Endothelial cell of umbilical vein (primary cell): ENCODE results near the gene TMEM270. TPM values are rescaled to one million over a fixed set of nuclear protein-coding genes. Genes with fewer than 3 reads are reported as not detected.

ENCODE experiments used
- BruUV-seq: library from RNA; stranded (reverse); fragments of 400-500 nt; replicated peaks from 2 replicates; lab custom pipeline; 2021; lab: Mats Ljungman, UMichigan
- CTCF ChIA-PET: fragments of 300-600, 350-600 bp; sonication (Branson Sonifier 250); formaldehyde crosslinking; loops from one replicate; lab custom pipeline; 2021; ENCODE audit warnings: antibody characterized with exemption, inconsistent platforms; lab: Charles Lee
- POLR2A ChIA-PET: fragments of 300-600, 350-600 bp; sonication (Branson Sonifier 250); formaldehyde crosslinking; loops from one replicate; lab custom pipeline; 2021; ENCODE audit warnings: antibody characterized with exemption, inconsistent platforms; lab: Charles Lee
- DNase-seq: peaks from one replicate; pipeline ENCODE4 v3.0.0-alpha.2; 2011; ENCODE audit warnings: low read depth, low spot score
- FAIRE-seq: peaks from 2 replicates; lab custom pipeline; 2011; peaks lifted over from hg19 to GRCh38; lab: Jason Lieb, UNC
- H2AFZ ChIP-seq: 2 replicates; pipeline ENCODE4 v1.6.0; 2012; ENCODE audit warnings: low read depth, low read length, control low read depth, inconsistent platforms
- H3K27ac ChIP-seq: 2 replicates; pipeline ENCODE4 v1.5.1; 2011; ENCODE audit warnings: low read depth, mild to moderate bottlenecking, control low read depth, low read length, moderate library complexity; ENCODE audit not compliant: insufficient read depth
- H3K27me3 ChIP-seq, 2 experiments: 2 replicates each; pipeline versions ENCODE4 v1.6.0 to v1.6.1; 2011; ENCODE audit warnings: low read length in 2 of 2, mixed read lengths in 1 of 2; ENCODE audit not compliant: control insufficient read depth in 2 of 2, insufficient read depth in 2 of 2
- H3K36me3 ChIP-seq, 2 experiments: 2 replicates in 1 of 2; 3 replicates in 1 of 2; pipeline ENCODE4 v1.5.1; 2011; ENCODE audit warnings: low read length in 2 of 2, mild to moderate bottlenecking in 1 of 2, moderate library complexity in 1 of 2; ENCODE audit not compliant: control insufficient read depth in 2 of 2, insufficient read depth in 2 of 2; ENCODE audit errors: extremely low read depth in 1 of 2
- H3K4me1 ChIP-seq: 3 replicates; pipeline ENCODE4 v1.5.1; 2011; ENCODE audit warnings: mild to moderate bottlenecking, low read length; ENCODE audit not compliant: control insufficient read depth, insufficient read depth; ENCODE audit errors: extremely low read depth
- H3K4me2 ChIP-seq: 2 replicates; pipeline ENCODE4 v1.6.1; 2011; ENCODE audit warnings: low read length, control low read depth, mixed read lengths; ENCODE audit not compliant: insufficient read depth
- H3K4me3 ChIP-seq, 3 experiments: fragments of 200-600 bp in 1 of 3; sonication (generic), shearing (Covaris generic) in 1 of 3; replicated peaks in 1 of 3; 2 replicates each; pipeline ENCODE4 v1.5.1; 2011 to 2016; ENCODE audit warnings: control low read depth in 3 of 3, low read length in 3 of 3, mild to moderate bottlenecking in 2 of 3, inconsistent platforms in 1 of 3, low read depth in 1 of 3, moderate library complexity in 1 of 3; ENCODE audit not compliant: insufficient read depth in 1 of 3
- H3K79me2 ChIP-seq: 2 replicates; pipeline ENCODE4 v1.6.0; 2012; ENCODE audit warnings: low read length, inconsistent platforms; ENCODE audit not compliant: control insufficient read depth, insufficient read depth
- H3K9ac ChIP-seq: replicated peaks from 2 replicates; pipeline ENCODE3; 2011; ENCODE audit warnings: low read length, control low read depth; ENCODE audit not compliant: insufficient read depth; ENCODE audit errors: extremely low read depth
- H3K9me1 ChIP-seq: replicated peaks from 3 replicates; pipeline ENCODE4 v1.6.0; 2011; ENCODE audit warnings: mild to moderate bottlenecking, low read length; ENCODE audit not compliant: control insufficient read depth, insufficient read depth; ENCODE audit errors: extremely low read depth
- H3K9me3 ChIP-seq: replicated peaks from 2 replicates; pipeline ENCODE4 v1.5.1; 2012; ENCODE audit warnings: low read length, inconsistent platforms; ENCODE audit not compliant: control insufficient read depth, insufficient read depth
- H4K20me1 ChIP-seq: replicated peaks from 2 replicates; pipeline ENCODE3; 2011; ENCODE audit warnings: mild to moderate bottlenecking, low read length; ENCODE audit not compliant: control insufficient read depth, insufficient read depth; ENCODE audit errors: extremely low read depth
- EZH2 ChIP-seq: IDR thresholded peaks from 2 replicates; pipeline ENCODE4 v1.6.1; 2012; ENCODE audit warnings: borderline replicate concordance, low read depth, mild to moderate bottlenecking, moderate library complexity, low read length, inconsistent platforms; ENCODE audit not compliant: severe bottlenecking
- FOS ChIP-seq: IDR thresholded peaks from 2 replicates; pipeline ENCODE4 v1.6.1; 2011; ENCODE audit warnings: mild to moderate bottlenecking, low read length, moderate library complexity, borderline replicate concordance; ENCODE audit not compliant: insufficient read depth
- GATA2 ChIP-seq: IDR thresholded peaks from 2 replicates; pipeline ENCODE4 v1.7.0; 2011; ENCODE audit warnings: low read depth, mild to moderate bottlenecking, moderate library complexity, mixed read lengths, low read length; ENCODE audit not compliant: insufficient read length, insufficient read depth
- JUN ChIP-seq: IDR thresholded peaks from 2 replicates; pipeline ENCODE4 v1.6.1; 2011; ENCODE audit warnings: borderline replicate concordance, low read depth; ENCODE audit not compliant: insufficient read length, insufficient read depth
- MYC ChIP-seq: IDR thresholded peaks from one replicate; pipeline ENCODE4 v1.6.1; 2011; ENCODE audit warnings: mild to moderate bottlenecking, low read depth, low read length
- POLR2A ChIP-seq: IDR thresholded peaks from 2 replicates; pipeline ENCODE4 v1.6.1; 2012; ENCODE audit warnings: low read depth, mild to moderate bottlenecking, control low read depth, low read length
- POLR2AphosphoS5 ChIP-seq: IDR thresholded peaks from 2 replicates; pipeline ENCODE4 v1.6.1; 2012; ENCODE audit warnings: low read depth, mild to moderate bottlenecking, control low read depth, low read length, moderate library complexity; ENCODE audit not compliant: insufficient read depth
- dilution Hi-C: fragments of 300-500 bp; cut with MboI; formaldehyde crosslinking; loops from one replicate; pipeline ENCODE4 v1.15.0; 2019; ENCODE audit warnings: low sequenced_read_pairs; ENCODE audit not compliant: extremely low pct_ligation_motif_present
- intact Hi-C: fragments of 100-400 bp; cut with micrococcal nuclease; formaldehyde crosslinking; loops from one replicate; pipeline ENCODE4 v1.10.0; 2022
- polyA plus RNA-seq, 4 experiments: library from polyadenylated mRNA; depleted of rRNA in 3 of 4; stranded (reverse) in 3 of 4; unstranded in 1 of 4; fragments of >200 nt; gene quantifications; 2 replicates each; pipeline versions ENCODE4 v1.2.1 to v1.2.3, GENCODE V29; 2011 to 2012; ENCODE audit warnings: missing spikeins in 1 of 4
- total RNA-seq: library from RNA; stranded (reverse); gene quantifications from 2 replicates; pipeline ENCODE4 v1.2.3, GENCODE V29; 2021
- TF ChIP-seq, protein P1 (sequence below): IDR thresholded peaks from 2 replicates; pipeline ENCODE4 v1.6.1; 2011; ENCODE audit not compliant: insufficient read depth, insufficient read length
- TF ChIP-seq, protein P2 (sequence below), 2 donors: IDR thresholded peaks; 1 replicate in 1 of 2; 2 replicates in 1 of 2; pipeline ENCODE4 v1.5.1; 2011; ENCODE audit warnings: low read length in 2 of 2, mild to moderate bottlenecking in 2 of 2, moderate library complexity in 2 of 2, control low read depth in 1 of 2, inconsistent platforms in 1 of 2, low read depth in 1 of 2; ENCODE audit not compliant: insufficient read depth in 1 of 2; ENCODE audit errors: extremely low read depth in 1 of 2

The TMEM270 gene
- total and polyA plus RNA-seq, 2 donors (not counting 3 experiments of a cell fraction or from before 2014, with no cell fraction given): not detected

DNA sequence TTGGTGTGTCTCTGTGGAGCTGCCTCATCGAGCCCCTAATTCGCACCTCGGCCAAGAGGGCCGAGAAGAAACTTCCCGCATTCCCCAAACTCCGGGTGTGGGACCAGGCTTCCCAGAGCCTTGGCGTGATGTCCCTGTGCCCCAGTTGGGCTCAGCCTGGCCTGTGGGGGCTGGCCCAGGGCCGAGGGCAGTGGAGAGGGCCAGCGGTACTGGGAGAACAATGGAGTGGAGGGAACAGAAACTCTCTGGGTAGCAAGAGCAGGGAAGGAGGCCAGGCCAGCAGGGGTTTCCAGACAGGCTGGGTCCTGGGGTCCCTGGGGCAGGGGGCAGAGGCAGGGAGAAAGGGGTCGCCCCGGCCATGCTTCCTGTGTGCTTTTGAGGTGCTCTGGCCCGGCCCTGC, 16.0 kb downstream of the TMEM270 start:
- dilution Hi-C loops: no loop called here
- no peak overlapping the region for H3K27ac ChIP-seq
- H2AFZ ChIP-seq: no peak overlapping the region
- intact Hi-C loops: no loop called here
- H3K4me3 ChIP-seq: no peak overlapping the region
- CTCF ChIA-PET: no interaction called here
- FAIRE-seq: no peak
- H3K9me1 ChIP-seq: no peaks in the 10 kb centered on the region
- no peaks in the 10 kb centered on the region for H3K9me3 ChIP-seq
- no peak for TF ChIP-seq JUN
- TF ChIP-seq POLR2AphosphoS5: no peak
- TF ChIP-seq, protein P1, sequence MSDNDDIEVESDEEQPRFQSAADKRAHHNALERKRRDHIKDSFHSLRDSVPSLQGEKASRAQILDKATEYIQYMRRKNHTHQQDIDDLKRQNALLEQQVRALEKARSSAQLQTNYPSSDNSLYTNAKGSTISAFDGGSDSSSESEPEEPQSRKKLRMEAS: no peak
- TF ChIP-seq MYC: no peak
- no peak for TF ChIP-seq GATA2
- TF ChIP-seq POLR2A: no peak
- TF ChIP-seq EZH2: no peak
- TF ChIP-seq, protein P2, sequence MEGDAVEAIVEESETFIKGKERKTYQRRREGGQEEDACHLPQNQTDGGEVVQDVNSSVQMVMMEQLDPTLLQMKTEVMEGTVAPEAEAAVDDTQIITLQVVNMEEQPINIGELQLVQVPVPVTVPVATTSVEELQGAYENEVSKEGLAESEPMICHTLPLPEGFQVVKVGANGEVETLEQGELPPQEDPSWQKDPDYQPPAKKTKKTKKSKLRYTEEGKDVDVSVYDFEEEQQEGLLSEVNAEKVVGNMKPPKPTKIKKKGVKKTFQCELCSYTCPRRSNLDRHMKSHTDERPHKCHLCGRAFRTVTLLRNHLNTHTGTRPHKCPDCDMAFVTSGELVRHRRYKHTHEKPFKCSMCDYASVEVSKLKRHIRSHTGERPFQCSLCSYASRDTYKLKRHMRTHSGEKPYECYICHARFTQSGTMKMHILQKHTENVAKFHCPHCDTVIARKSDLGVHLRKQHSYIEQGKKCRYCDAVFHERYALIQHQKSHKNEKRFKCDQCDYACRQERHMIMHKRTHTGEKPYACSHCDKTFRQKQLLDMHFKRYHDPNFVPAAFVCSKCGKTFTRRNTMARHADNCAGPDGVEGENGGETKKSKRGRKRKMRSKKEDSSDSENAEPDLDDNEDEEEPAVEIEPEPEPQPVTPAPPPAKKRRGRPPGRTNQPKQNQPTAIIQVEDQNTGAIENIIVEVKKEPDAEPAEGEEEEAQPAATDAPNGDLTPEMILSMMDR (IDR thresholded peaks at IDR 0.05; ENCODE audit: extremely low read depth in 1 of 2, insufficient read depth in 1 of 2, low read depth in 1 of 2, low read length in 2 of 2): no peak
- TF ChIP-seq FOS: no peak
- H3K79me2 ChIP-seq: no peaks in the 10 kb centered on the region
- H3K4me2 ChIP-seq: no peak overlapping the region
- H3K36me3 ChIP-seq: no peaks in the 10 kb centered on the region
- H3K4me1 ChIP-seq: peaks cover 9% of the 10 kb centered on the region
- H4K20me1 ChIP-seq: no peaks in the 10 kb centered on the region
- H3K27me3 ChIP-seq: peaks cover 6 to 22% of the 10 kb centered on the region in 2 experiments
- POLR2A ChIA-PET: no interaction called here
- no peak for DNase-seq
- no TSS peak for BruUV-seq
- H3K9ac ChIP-seq: no peak overlapping the region
